Esophagus muscularis mucosa (tissue), 4 donors: ENCODE results near the gene YWHAG. TPM values are rescaled to one million over a fixed set of nuclear protein-coding genes. Genes with fewer than 3 reads are reported as not detected.
A peak's percentile ranks its signal among the peaks of the same experiment; 100 is the strongest.
"Not testable (repeated sequence)": the region's sequence is repeated elsewhere in the genome, so short reads cannot be mapped to it uniquely, and the experiment has no call there.

Source experiments
- DNase-seq: peaks from one replicate; pipeline ENCODE4 v3.0.0-alpha.2; 2017; ENCODE audit errors: extremely low spot score
- H3K27ac ChIP-seq, 4 donors: fragments of 200-600 bp; sonication (generic); replicated peaks in 1 of 4; 1 replicate in 3 of 4; 2 replicates in 1 of 4; pipeline ENCODE4 v1.5.1; 2016 to 2019; ENCODE audit warnings: mild to moderate bottlenecking in 1 of 4
- H3K27me3 ChIP-seq, 4 donors: fragments of 200-600 bp; sonication (generic); one replicate each; pipeline versions ENCODE4 v1.5.1 to v1.6.0; 2016 to 2019
- H3K36me3 ChIP-seq, 4 donors: fragments of 200-600 bp; sonication (generic); one replicate each; pipeline ENCODE4 v1.5.1; 2016 to 2019
- H3K4me1 ChIP-seq, 4 donors: fragments of 200-600 bp; sonication (generic); one replicate each; pipeline ENCODE4 v1.5.1; 2016 to 2019
- H3K4me3 ChIP-seq, 4 donors: fragments of 200-600 bp; sonication (generic); 1 replicate in 2 of 4; 2 replicates in 2 of 4; pipeline ENCODE4 v1.5.1; 2016 to 2019; ENCODE audit warnings: mild to moderate bottlenecking in 4 of 4, moderate library complexity in 1 of 4
- H3K9me3 ChIP-seq, 4 donors: fragments of 200-600 bp; sonication (generic); 1 replicate in 3 of 4; 2 replicates in 1 of 4; pipeline ENCODE4 v1.5.1; 2016 to 2019
- CTCF ChIP-seq, 3 experiments: fragments of 200-600 bp in 2 of 3; fragments of 450-650 bp in 1 of 3; sonication (generic) in 2 of 3; IDR thresholded peaks; one replicate each; pipeline ENCODE4 v1.5.1; 2017 to 2019; ENCODE audit warnings: antibody characterized with exemption in 3 of 3, mild to moderate bottlenecking in 2 of 3, moderate library complexity in 1 of 3
- EP300 ChIP-seq: sonication (generic); formaldehyde crosslinking; IDR thresholded peaks from one replicate; pipeline ENCODE4 v1.6.1; 2017; ENCODE audit warnings: antibody characterized with exemption
- POLR2A ChIP-seq: fragments of 450-650 bp; IDR thresholded peaks from one replicate; pipeline ENCODE4 v1.6.1; 2017; ENCODE audit warnings: antibody characterized with exemption, moderate library complexity, mild to moderate bottlenecking, low read depth
- POLR2AphosphoS5 ChIP-seq, 2 donors: sonication (generic); formaldehyde crosslinking; IDR thresholded peaks; one replicate each; pipeline ENCODE4 v1.6.1; 2017; ENCODE audit warnings: antibody characterized with exemption in 2 of 2
- WGBS: methylation state at CpG from one replicate; pipeline ENCODE4 v1.1.5; 2018; 5-methylcytosine and 5-hydroxymethylcytosine counted together
- intact Hi-C: fragments of 100-400 bp; cut with DNase I; formaldehyde crosslinking; loops from one replicate; pipeline ENCODE4 v1.15.1; 2023
- total RNA-seq, 4 donors: library from RNA; depleted of rRNA; stranded (reverse); fragments of >200 nt; gene quantifications; one replicate each; pipeline versions ENCODE4 v1.1.0 to v1.2.1, GENCODE V29; 2016

Gene YWHAG
- total RNA-seq, 4 donors from 2014 or later: 55.7 to 91.6 (median 73.7) TPM

- TF ChIP-seq CTCF (IDR thresholded peaks at IDR 0.05): no peak
- TF ChIP-seq EP300: no peak
- no peak for TF ChIP-seq POLR2AphosphoS5 (IDR thresholded peaks at IDR 0.05)
- TF ChIP-seq POLR2A: no peak
- DNase-seq: no peak
- Histone ChIP-seq H3K4me3 (peak overlapping the region; percentile 43 to 57 (median 46)), H3K27ac (peak overlapping the region; percentile 93 to 100 (median 99)), H3K36me3 (no peaks in the 10 kb centered on the region), H3K27me3 (no peaks in the 10 kb centered on the region), H3K4me1 (peaks cover 54 to 63% (median 63%) of the 10 kb centered on the region in 4 donors), H3K9me3 (no peaks in the 10 kb centered on the region)
- 4% methylated on average over 5 of the region's 5 CpGs for WGBS
- intact Hi-C loops: loop anchor here (1.0 kb wide), 1 partner anchor 22 kb away; no protein-coding TSS in a partner anchor
Observed at GRCh38 chr7:76292213-76292573, 66.6 kb downstream of the YWHAG start.

GRCh38 chr7:76291351-76292212 lies 67.2 kb downstream of the YWHAG start:
- H3K4me1 ChIP-seq: peaks cover 48 to 57% (median 57%) of the 10 kb centered on the region in 4 donors
- DNase-seq: peak; percentile 99
- H3K27ac ChIP-seq: peak overlapping the region; percentile 93 to 100 (median 99)
- H3K4me3 ChIP-seq: peak overlapping the region; percentile 43 to 57 (median 46)
- no peaks in the 10 kb centered on the region for H3K27me3 ChIP-seq
- no peaks in the 10 kb centered on the region for H3K36me3 ChIP-seq
- TF ChIP-seq CTCF (IDR thresholded peaks at IDR 0.05) (peak; percentile 96 to 99 (median 97)), POLR2A (no peak), POLR2AphosphoS5 (IDR thresholded peaks at IDR 0.05) (peak; percentile 79 to 90), EP300 (no peak)
- WGBS: 15% methylated on average over 28 of the region's 30 CpGs
- no peaks in the 10 kb centered on the region for H3K9me3 ChIP-seq
- intact Hi-C loops: loop anchor here (1.0 kb wide), 1 partner anchor 23 kb away; no protein-coding TSS in a partner anchor

GRCh38 chr7:76290847-76291350 lies 67.9 kb downstream of the YWHAG start:
- H3K36me3 ChIP-seq, H3K4me3 ChIP-seq, intact Hi-C loops, H3K27me3 ChIP-seq, DNase-seq, H3K9me3 ChIP-seq: not testable (repeated sequence)
- Histone ChIP-seq H3K27ac (peak overlapping the region; percentile 93 to 100 (median 99)), H3K4me1 (peaks cover 43 to 50% (median 50%) of the 10 kb centered on the region in 4 donors)
- WGBS: 93% methylated on average over 6 of the region's 6 CpGs

GRCh38 chr7:76286842-76287403 lies 71.9 kb downstream of the YWHAG start:
- Histone ChIP-seq H3K4me3 (no peak overlapping the region), H3K36me3 (no peaks in the 10 kb centered on the region), H3K27ac (no peak overlapping the region), H3K9me3 (no peaks in the 10 kb centered on the region), H3K27me3 (peaks cover 0 to 20% (median 12%) of the 10 kb centered on the region in 4 donors), H3K4me1 (peaks cover 10 to 27% (median 26%) of the 10 kb centered on the region in 4 donors)
- intact Hi-C loops: loop anchor here (10.0 kb wide), 2 partner anchors 68 to 112 kb away; partner anchors contain the start of gene YWHAG
- 95% methylated on average over 16 of the region's 16 CpGs for WGBS
- TF ChIP-seq CTCF (IDR thresholded peaks at IDR 0.05) (no peak), POLR2A (no peak), POLR2AphosphoS5 (IDR thresholded peaks at IDR 0.05) (no peak)
- no peak for DNase-seq
